Epithelial cell of proximal tubule (primary cell): ENCODE results near the gene PCBD1. TPM values are rescaled to one million over a fixed set of nuclear protein-coding genes. Genes with fewer than 3 reads are reported as not detected.

Experiments
- DNase-seq: peaks from one replicate; pipeline ENCODE4 v3.0.0-alpha.2; 2011; ENCODE audit warnings: low read depth
- H3K4me3 ChIP-seq: 2 replicates; pipeline ENCODE4 v1.5.1; 2011; ENCODE audit warnings: low read depth, mild to moderate bottlenecking, low read length
- CTCF ChIP-seq: conservative IDR thresholded peaks from 2 replicates; pipeline ENCODE4 v1.5.1; 2012; ENCODE audit warnings: low read depth, mild to moderate bottlenecking, low read length
- total RNA-seq: library from RNA; depleted of rRNA; stranded (reverse); fragments of >200 nt; gene quantifications from 2 replicates; pipeline ENCODE4 v1.2.3, GENCODE V29; 2015

Gene PCBD1
- total RNA-seq, 1 donor from 2014 or later: 122 TPM

GRCh38 chr10:70890917-70891431 is 2.6 kb upstream of the PCBD1 start:
- no peak overlapping the region for H3K4me3 ChIP-seq
- no peak for TF ChIP-seq CTCF
- no peak for DNase-seq

DNA sequence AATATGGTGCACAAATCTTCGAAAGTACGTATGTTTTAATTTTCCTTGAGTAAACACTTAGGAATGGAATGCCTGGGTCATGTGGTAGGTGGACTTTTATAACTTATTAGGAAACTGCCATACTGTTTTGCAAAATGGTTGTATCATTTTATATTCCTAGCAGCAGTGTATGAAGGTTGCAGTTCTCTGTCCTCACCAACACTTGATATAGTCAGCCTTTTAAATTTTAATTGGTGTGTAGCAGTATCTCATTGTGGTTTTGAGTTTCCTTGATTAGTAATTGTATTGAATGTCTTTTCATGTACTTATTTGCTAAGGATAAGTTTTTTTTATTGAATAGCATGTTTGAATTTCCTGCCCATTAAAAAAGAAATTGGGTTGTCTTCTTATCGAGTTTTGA is 926 bp upstream of the PCBD1 start:
- no peak overlapping the region for H3K4me3 ChIP-seq
- no peak for TF ChIP-seq CTCF
- DNase-seq: no peak

DNA sequence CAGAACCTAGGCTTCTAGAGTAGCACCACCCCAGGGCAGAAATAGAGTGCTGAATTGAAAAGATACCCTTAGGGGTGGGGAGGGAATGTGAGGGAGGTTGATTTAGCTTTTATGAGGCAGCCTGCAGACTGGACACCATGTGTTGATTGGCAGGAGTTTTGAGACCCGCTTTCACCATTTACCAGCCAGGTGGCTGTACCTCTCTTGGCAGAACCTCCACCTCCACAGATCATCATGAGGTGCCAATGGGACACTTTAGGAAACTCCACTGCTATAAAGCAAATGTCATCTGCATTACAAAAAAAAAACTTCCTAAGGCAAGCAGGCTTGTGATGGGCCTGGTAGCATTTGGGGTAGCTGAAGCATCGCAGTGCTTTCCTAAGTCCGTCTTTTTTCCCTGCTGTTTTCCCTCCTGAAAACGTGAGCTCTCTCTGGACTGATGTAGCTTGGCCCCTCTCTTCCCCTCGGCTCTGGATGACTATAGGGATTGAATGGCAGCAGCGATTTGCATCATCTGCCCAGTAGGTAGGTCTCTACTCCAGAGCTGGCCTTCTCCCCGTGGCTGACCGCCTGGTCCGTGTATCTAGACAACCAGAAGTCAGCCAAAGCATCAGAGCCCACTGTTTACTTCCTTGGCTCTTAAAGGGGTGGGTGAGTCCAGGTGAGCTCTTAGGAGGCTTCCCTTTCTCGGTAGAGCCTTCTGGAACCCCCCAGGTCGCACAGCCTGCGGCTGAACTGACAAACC is 1.3 kb downstream of the PCBD1 start:
- no peak for TF ChIP-seq CTCF
- peak overlapping the region; percentile 86 for H3K4me3 ChIP-seq
- DNase-seq: no peak

DNA sequence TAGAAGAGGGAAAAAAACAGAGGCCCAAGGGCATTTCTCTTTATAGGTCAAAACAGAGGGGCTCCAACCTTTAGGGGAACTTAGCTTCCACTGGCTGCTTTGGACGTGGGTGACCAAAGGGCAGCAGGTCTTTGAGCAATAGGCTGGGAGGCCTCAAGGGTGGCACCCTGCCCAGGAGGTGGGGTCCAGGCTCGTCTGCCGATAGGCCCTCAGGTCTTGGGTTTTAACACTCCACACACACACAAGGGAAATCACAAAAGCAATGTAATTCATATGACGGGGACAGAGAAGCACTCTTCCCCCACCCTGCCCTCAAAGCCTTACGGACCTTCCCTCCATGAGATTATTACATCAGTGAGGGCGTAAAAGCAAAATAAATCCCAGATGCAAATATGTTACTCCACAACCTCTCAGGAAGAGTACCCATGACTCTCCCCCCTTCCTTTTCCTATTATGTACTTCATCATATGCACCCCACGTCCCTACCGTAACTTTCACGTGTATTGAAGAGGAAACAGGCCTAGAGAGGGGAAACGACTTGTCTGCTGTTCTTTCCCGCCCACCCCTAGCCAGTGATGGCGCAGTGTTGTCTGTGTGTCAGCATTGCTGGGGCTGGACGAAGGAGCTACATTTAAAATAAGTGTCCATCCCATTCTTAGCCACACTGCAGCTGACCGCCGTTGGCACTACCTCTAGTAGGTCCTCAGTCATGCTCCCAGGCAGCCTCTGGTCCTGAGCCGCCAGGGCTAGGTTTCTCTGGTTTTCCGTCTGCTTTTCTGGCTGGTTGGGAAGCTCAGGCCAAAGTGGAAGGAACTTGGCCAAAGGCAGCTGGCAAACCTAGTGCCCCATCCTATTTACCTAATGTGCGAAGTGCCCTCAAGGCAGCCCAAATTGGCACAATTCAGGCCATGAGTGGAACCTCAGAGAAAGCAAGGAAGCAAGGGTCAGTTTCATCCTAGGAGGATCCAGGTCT is 2.1 kb downstream of the PCBD1 start:
- no peak for TF ChIP-seq CTCF
- no peak overlapping the region for H3K4me3 ChIP-seq
- no peak for DNase-seq

DNA sequence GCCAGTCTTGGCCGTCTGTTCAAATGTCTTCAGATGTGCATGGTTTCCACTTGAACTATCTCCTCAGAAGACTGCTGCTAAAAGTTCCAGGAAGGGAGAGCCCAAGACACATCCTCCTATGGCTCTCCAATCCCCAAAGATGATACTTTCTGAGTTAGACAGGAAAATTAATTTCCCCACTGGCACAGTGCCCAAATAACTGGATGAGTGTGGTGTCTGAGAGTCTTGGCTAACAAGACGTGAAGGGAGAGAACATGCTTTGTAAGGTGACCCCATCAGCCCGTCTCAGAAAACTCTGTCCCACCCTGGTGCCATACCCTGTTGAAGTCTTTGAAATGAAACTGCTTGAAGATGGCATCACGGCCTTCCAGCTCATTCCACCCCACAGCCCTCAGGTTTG is 2.9 kb downstream of the PCBD1 start:
- no peak overlapping the region for H3K4me3 ChIP-seq
- DNase-seq: no peak
- no peak for TF ChIP-seq CTCF

DNA sequence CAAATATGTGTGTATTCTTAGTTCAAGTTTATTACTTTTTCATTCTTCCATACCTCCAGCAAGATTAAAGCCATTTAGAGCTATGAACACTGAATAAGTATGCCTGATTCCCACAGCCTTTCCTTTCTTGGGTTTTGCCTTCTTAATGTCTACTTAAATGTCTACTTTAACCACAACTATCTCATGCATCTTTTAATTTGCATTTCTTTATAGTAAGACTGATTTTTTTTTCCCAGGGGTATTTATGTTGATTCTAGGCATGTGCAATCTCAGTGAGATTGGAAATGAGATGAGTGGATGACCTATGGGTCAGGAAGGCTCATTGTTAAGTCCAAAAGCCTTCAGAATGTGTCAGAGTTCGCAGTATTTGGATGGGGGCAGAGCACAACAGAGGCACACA is 3.6 kb downstream of the PCBD1 start:
- no peak for DNase-seq
- no peak overlapping the region for H3K4me3 ChIP-seq
- TF ChIP-seq CTCF: no peak
